Naive thymus-derived CD4-positive, alpha-beta T cell (primary cell): ENCODE data around the gene TEDC1. TPM values are rescaled to one million over a fixed set of nuclear protein-coding genes. Genes with fewer than 3 reads are reported as not detected.

Experiments used
- ATAC-seq: fragments of 150-1000 bp; cut with Tn5 transposase; 2 replicates; pipeline ENCODE4 v1.10.0; 2021; ENCODE audit warnings: mild to moderate bottlenecking, moderate library complexity
- CTCF ChIA-PET: fragments of 350-600 bp; sonication (Branson Sonifier 250); formaldehyde crosslinking; loops from one replicate; lab custom pipeline; 2021; ENCODE audit warnings: antibody characterized with exemption; lab: Charles Lee
- POLR2A ChIA-PET: fragments of 350-600 bp; sonication (Branson Sonifier 250); formaldehyde crosslinking; loops from one replicate; lab custom pipeline; 2021; ENCODE audit warnings: antibody characterized with exemption, inconsistent platforms; lab: Charles Lee
- DNase-seq, 9 donors: peaks; one replicate each; pipeline versions ENCODE4 v3.0.0 to v3.0.0-alpha.2; 2020 to 2022; ENCODE audit warnings: mixed read lengths in 1 of 9
- H3K27ac ChIP-seq: one replicate; pipeline ENCODE4 v1.7.0; 2013; ENCODE audit warnings: mild to moderate bottlenecking, low read depth, low read length, moderate library complexity
- H3K27me3 ChIP-seq, 2 donors: one replicate each; pipeline ENCODE4 v1.7.0; 2013; ENCODE audit warnings: low read length in 2 of 2, mild to moderate bottlenecking in 2 of 2, moderate library complexity in 2 of 2; ENCODE audit not compliant: control insufficient read depth in 2 of 2, insufficient read depth in 2 of 2
- H3K36me3 ChIP-seq, 3 experiments: 1 replicate in 2 of 3; 2 replicates in 1 of 3; pipeline ENCODE4 v1.7.0; 2013; ENCODE audit warnings: low read length in 3 of 3, mild to moderate bottlenecking in 3 of 3, moderate library complexity in 1 of 3; ENCODE audit not compliant: insufficient read depth in 3 of 3, control insufficient read depth in 2 of 3
- H3K4me1 ChIP-seq, 2 donors: one replicate each; pipeline ENCODE4 v1.7.0; 2013; ENCODE audit warnings: low read length in 2 of 2, mild to moderate bottlenecking in 2 of 2, moderate library complexity in 1 of 2; ENCODE audit not compliant: control insufficient read depth in 2 of 2, insufficient read depth in 2 of 2
- H3K4me3 ChIP-seq: 2 replicates; pipeline ENCODE4 v1.7.0; 2013; ENCODE audit warnings: mild to moderate bottlenecking, low read length
- H3K9me3 ChIP-seq, 3 experiments: 1 replicate in 2 of 3; 2 replicates in 1 of 3; pipeline ENCODE4 v1.7.0; 2013; ENCODE audit warnings: low read length in 3 of 3; ENCODE audit not compliant: control insufficient read depth in 2 of 3
- H3K27ac Mint-ChIP-seq, 9 donors: one replicate each; pipeline ENCODE4 v1.8.0; 2020 to 2022; ENCODE audit warnings: mixed read lengths in 9 of 9, mild to moderate bottlenecking in 8 of 9, moderate library complexity in 5 of 9, inconsistent platforms in 2 of 9
- H3K27me3 Mint-ChIP-seq, 5 donors: one replicate each; pipeline ENCODE4 v1.8.0; 2021 to 2022; ENCODE audit warnings: mixed read lengths in 5 of 5, mild to moderate bottlenecking in 1 of 5
- H3K36me3 Mint-ChIP-seq, 5 donors: one replicate each; pipeline ENCODE4 v1.8.0; 2020 to 2022; ENCODE audit warnings: mixed read lengths in 5 of 5, mild to moderate bottlenecking in 3 of 5, inconsistent platforms in 1 of 5
- H3K4me1 Mint-ChIP-seq, 7 donors: one replicate each; pipeline ENCODE4 v1.8.0; 2020 to 2022; ENCODE audit warnings: mixed read lengths in 7 of 7, mild to moderate bottlenecking in 3 of 7, inconsistent platforms in 1 of 7
- H3K4me3 Mint-ChIP-seq, 10 donors: one replicate each; pipeline ENCODE4 v1.8.0; 2020 to 2022; ENCODE audit warnings: mild to moderate bottlenecking in 10 of 10, mixed read lengths in 10 of 10, moderate library complexity in 6 of 10, inconsistent platforms in 2 of 10
- H3K9me3 Mint-ChIP-seq, 11 donors: one replicate each; pipeline ENCODE4 v1.8.0; 2020 to 2022; ENCODE audit warnings: mixed read lengths in 11 of 11, mild to moderate bottlenecking in 4 of 11, inconsistent platforms in 1 of 11, moderate library complexity in 1 of 11
- intact Hi-C, 2 donors: fragments of 100-400 bp; cut with micrococcal nuclease; formaldehyde crosslinking; loops; one replicate each; pipeline ENCODE4 v1.15.1; 2023
- polyA plus RNA-seq, 2 donors: library from polyadenylated mRNA; unstranded; fragments of 300-500 nt; fragmentation: Illumina TruSeq; gene quantifications; one replicate each; pipeline ENCODE4 v1.2.3, GENCODE V29; 2021
- total RNA-seq, 6 experiments: library from RNA in 5 of 6; stranded (reverse) in 5 of 6; gene quantifications; 1 replicate in 5 of 6; 2 replicates in 1 of 6; pipeline ENCODE4 v1.2.3 and lab custom pipeline; 2021 to 2026

The TEDC1 gene
- total and polyA plus RNA-seq, 7 experiments from 2014 or later: 10.4 to 294 (median 30.6) TPM

GRCh38 chr14:105476097-105476830, 14.8 kb upstream of the TEDC1 start:
- no peak for DNase-seq
- H3K36me3 Mint-ChIP-seq: peaks cover 0 to 6% (median 0%) of the 10 kb centered on the region in 5 donors
- Histone ChIP-seq H3K27me3 (no peaks in the 10 kb centered on the region), H3K9me3 (no peaks in the 10 kb centered on the region), H3K27ac (no peak overlapping the region), H3K36me3 (no peaks in the 10 kb centered on the region), H3K4me3 (no peak overlapping the region), H3K4me1 (peaks cover 21 to 55% of the 10 kb centered on the region in 2 donors)
- peaks cover 9 to 33% (median 17%) of the 10 kb centered on the region in 7 donors for H3K4me1 Mint-ChIP-seq
- POLR2A ChIA-PET: interaction anchor here (0.9 to 1.7 kb wide), 4 partner anchors 9 to 416 kb away, joined by 3 to 7 read pairs (median 4); no protein-coding TSS in a partner anchor
- peak overlapping the region in 2 of 9 donors; percentile 19 to 85 for H3K27ac Mint-ChIP-seq
- H3K4me3 Mint-ChIP-seq: peak overlapping the region in 8 of 10 donors; percentile 29 to 92 (median 48)
- H3K27me3 Mint-ChIP-seq: peaks cover 0 to 44% (median 0%) of the 10 kb centered on the region in 5 donors
- intact Hi-C loops: no loop called here
- CTCF ChIA-PET: interaction anchor here (2.6 kb wide), 1 partner anchor 13 kb away, joined by 11 read pairs; no protein-coding TSS in a partner anchor
- ATAC-seq: no peak
- peaks cover 0 to 4% (median 0%) of the 10 kb centered on the region in 11 donors for H3K9me3 Mint-ChIP-seq

GRCh38 chr14:105476831-105477659, 14.0 kb upstream of the TEDC1 start:
- H3K36me3 Mint-ChIP-seq: peaks cover 0 to 6% (median 0%) of the 10 kb centered on the region in 5 donors
- H3K36me3 ChIP-seq: no peaks in the 10 kb centered on the region
- ATAC-seq (no peak), DNase-seq (no peak)
- H3K4me3 Mint-ChIP-seq: peak overlapping the region; percentile 50 to 92 (median 70)
- peaks cover 9 to 38% (median 22%) of the 10 kb centered on the region in 7 donors for H3K4me1 Mint-ChIP-seq
- CTCF ChIA-PET: interaction anchor here (2.6 kb wide), 1 partner anchor 12 kb away, joined by 11 read pairs; no protein-coding TSS in a partner anchor
- peaks cover 0 to 8% (median 0%) of the 10 kb centered on the region in 11 donors for H3K9me3 Mint-ChIP-seq
- H3K9me3 ChIP-seq: no peaks in the 10 kb centered on the region
- H3K27ac Mint-ChIP-seq: peak overlapping the region; percentile 49 to 95 (median 79)
- no peak overlapping the region for H3K27ac ChIP-seq
- H3K4me1 ChIP-seq: peaks cover 24 to 59% of the 10 kb centered on the region in 2 donors
- H3K4me3 ChIP-seq: no peak overlapping the region
- POLR2A ChIA-PET: interaction anchor here (0.9 to 1.7 kb wide), 4 partner anchors 13 to 417 kb away, joined by 3 to 7 read pairs (median 4); no protein-coding TSS in a partner anchor
- H3K27me3 ChIP-seq: no peaks in the 10 kb centered on the region
- intact Hi-C loops: no loop called here
- H3K27me3 Mint-ChIP-seq: peaks cover 0 to 44% (median 0%) of the 10 kb centered on the region in 5 donors

- intact Hi-C loops: no loop called here
- Mint-ChIP-seq H3K4me3 (peak overlapping the region in 9 of 10 donors; percentile 50 to 92 (median 70)), H3K36me3 (peaks cover 0 to 6% (median 0%) of the 10 kb centered on the region in 5 donors), H3K27ac (peak overlapping the region; percentile 36 to 95 (median 79)), H3K9me3 (peaks cover 0 to 10% (median 0%) of the 10 kb centered on the region in 11 donors), H3K4me1 (peaks cover 13 to 46% (median 29%) of the 10 kb centered on the region in 7 donors), H3K27me3 (peaks cover 0 to 44% (median 0%) of the 10 kb centered on the region in 5 donors)
- Histone ChIP-seq H3K27ac (peak overlapping the region; percentile 75), H3K36me3 (no peaks in the 10 kb centered on the region), H3K4me1 (peaks cover 32 to 67% of the 10 kb centered on the region in 2 donors), H3K27me3 (no peaks in the 10 kb centered on the region), H3K4me3 (no peak overlapping the region), H3K9me3 (no peaks in the 10 kb centered on the region)
- CTCF ChIA-PET: interaction anchor here (2.6 kb wide), 1 partner anchor 12 kb away, joined by 11 read pairs; no protein-coding TSS in a partner anchor
- ATAC-seq (peak; percentile 30), DNase-seq (peak in 6 of 9 donors; percentile 66 to 85 (median 74))
- POLR2A ChIA-PET: interaction anchor here (0.7 to 1.7 kb wide), 5 partner anchors 12 to 417 kb away, joined by 3 to 7 read pairs (median 4); partner anchors contain the start of gene BRF1
These were observed 13.2 kb upstream of the TEDC1 start for GRCh38 chr14:105477660-105478397.

- intact Hi-C loops: no loop called here
- peaks cover 0 to 6% (median 0%) of the 10 kb centered on the region in 5 donors for H3K36me3 Mint-ChIP-seq
- CTCF ChIA-PET: interaction anchor here (2.6 to 4.6 kb wide), 2 partner anchors 11 to 12 kb away, joined by 11 to 94 read pairs; partner anchors contain the start of gene TEDC1
These were observed 12.4 kb upstream of the TEDC1 start for GRCh38 chr14:105478398-105479251.

More at GRCh38 chr14:105478398-105479251, 12.4 kb upstream of the TEDC1 start:
- Histone ChIP-seq H3K27ac (peak overlapping the region; percentile 75), H3K4me1 (peaks cover 34 to 70% of the 10 kb centered on the region in 2 donors), H3K36me3 (no peaks in the 10 kb centered on the region), H3K4me3 (no peak overlapping the region), H3K27me3 (no peaks in the 10 kb centered on the region), H3K9me3 (no peaks in the 10 kb centered on the region)
- POLR2A ChIA-PET: interaction anchor here (0.7 to 1.6 kb wide), 3 partner anchors 11 to 178 kb away, joined by 3 to 4 read pairs (median 3); partner anchors contain the start of gene BRF1
- peak overlapping the region in 3 of 9 donors; percentile 91 to 100 (median 98) for H3K27ac Mint-ChIP-seq
- ATAC-seq: no peak
- peak in 5 of 9 donors; percentile 30 to 69 (median 33) for DNase-seq
- H3K4me3 Mint-ChIP-seq: peak overlapping the region in 3 of 10 donors; percentile 25 to 92 (median 85)
- H3K27me3 Mint-ChIP-seq: peaks cover 0 to 44% (median 0%) of the 10 kb centered on the region in 5 donors
- peaks cover 13 to 51% (median 29%) of the 10 kb centered on the region in 7 donors for H3K4me1 Mint-ChIP-seq
- H3K9me3 Mint-ChIP-seq: peaks cover 0 to 10% (median 0%) of the 10 kb centered on the region in 11 donors
